Tibial artery (tissue), 4 donors: Measurements from ENCODE around the gene IGDCC3.

Source experiments
- DNase-seq, 2 donors: peaks; one replicate each; pipeline ENCODE4 v3.0.0-alpha.2; 2019
- H3K27ac ChIP-seq, 2 donors: fragments of 200-600 bp; sonication (generic) in 1 of 2; 1 replicate in 1 of 2; 2 replicates in 1 of 2; pipeline ENCODE4 v1.5.1; 2018 to 2019; ENCODE audit warnings: mild to moderate bottlenecking in 1 of 2
- H3K27me3 ChIP-seq, 2 donors: fragments of 200-600 bp; sonication (generic) in 1 of 2; one replicate each; pipeline versions ENCODE4 v1.5.1 to v1.6.0; 2016 to 2019
- H3K36me3 ChIP-seq, 3 donors: fragments of 200-600 bp; sonication (generic) in 2 of 3; one replicate each; pipeline ENCODE4 v1.5.1; 2016 to 2019; ENCODE audit warnings: mild to moderate bottlenecking in 2 of 3
- H3K4me1 ChIP-seq, 4 donors: fragments of 200-600 bp; sonication (generic) in 2 of 4; 1 replicate in 3 of 4; 2 replicates in 1 of 4; pipeline ENCODE4 v1.5.1; 2016 to 2019
- H3K4me3 ChIP-seq, 2 donors: fragments of 200-600 bp; sonication (generic) in 1 of 2; 1 replicate in 1 of 2; 2 replicates in 1 of 2; pipeline ENCODE4 v1.5.1; 2018 to 2019; ENCODE audit warnings: mild to moderate bottlenecking in 2 of 2
- H3K9me3 ChIP-seq, 3 donors: fragments of 200-600 bp; sonication (generic) in 1 of 3; one replicate each; pipeline ENCODE4 v1.5.1; 2016 to 2019
- CTCF ChIP-seq, 2 experiments: fragments of 200-600 bp in 1 of 2; fragments of 450-650 bp in 1 of 2; IDR thresholded peaks; one replicate each; pipeline ENCODE4 v1.5.1; 2017 to 2019; ENCODE audit warnings: antibody characterized with exemption in 2 of 2, mild to moderate bottlenecking in 1 of 2, moderate library complexity in 1 of 2
- intact Hi-C: fragments of 100-400 bp; cut with DNase I; formaldehyde crosslinking; loops from one replicate; pipeline ENCODE4 v1.15.0; 2023; ENCODE audit warnings: low total_unique reads

IGDCC3 gene

GRCh38 chr15:65306551-65306950 lies 71.3 kb downstream of the IGDCC3 start:
- no peaks in the 10 kb centered on the region for H3K27me3 ChIP-seq
- TF ChIP-seq CTCF (IDR thresholded peaks at IDR 0.05): no peak
- H3K36me3 ChIP-seq: no peaks in the 10 kb centered on the region
- intact Hi-C loops: loop anchor here (10.0 kb wide), 1 partner anchor 272 kb away; no protein-coding TSS in a partner anchor
- no peaks in the 10 kb centered on the region for H3K9me3 ChIP-seq
- H3K4me3 ChIP-seq: no peak overlapping the region
- no peak overlapping the region for H3K27ac ChIP-seq
- no peak for DNase-seq
- H3K4me1 ChIP-seq: peaks cover 0 to 14% (median 4%) of the 10 kb centered on the region in 4 donors

- intact Hi-C loops: loop anchor here (10.0 kb wide), 1 partner anchor 271 kb away; no protein-coding TSS in a partner anchor
- DNase-seq: no peak
- no peak for TF ChIP-seq CTCF (IDR thresholded peaks at IDR 0.05)
- Histone ChIP-seq H3K4me3 (no peak overlapping the region), H3K27ac (no peak overlapping the region), H3K9me3 (no peaks in the 10 kb centered on the region), H3K27me3 (no peaks in the 10 kb centered on the region), H3K4me1 (peaks cover 0 to 14% (median 4%) of the 10 kb centered on the region in 4 donors), H3K36me3 (no peaks in the 10 kb centered on the region)
These were observed 72.0 kb downstream of the IGDCC3 start for GRCh38 chr15:65305776-65306175.

DNA sequence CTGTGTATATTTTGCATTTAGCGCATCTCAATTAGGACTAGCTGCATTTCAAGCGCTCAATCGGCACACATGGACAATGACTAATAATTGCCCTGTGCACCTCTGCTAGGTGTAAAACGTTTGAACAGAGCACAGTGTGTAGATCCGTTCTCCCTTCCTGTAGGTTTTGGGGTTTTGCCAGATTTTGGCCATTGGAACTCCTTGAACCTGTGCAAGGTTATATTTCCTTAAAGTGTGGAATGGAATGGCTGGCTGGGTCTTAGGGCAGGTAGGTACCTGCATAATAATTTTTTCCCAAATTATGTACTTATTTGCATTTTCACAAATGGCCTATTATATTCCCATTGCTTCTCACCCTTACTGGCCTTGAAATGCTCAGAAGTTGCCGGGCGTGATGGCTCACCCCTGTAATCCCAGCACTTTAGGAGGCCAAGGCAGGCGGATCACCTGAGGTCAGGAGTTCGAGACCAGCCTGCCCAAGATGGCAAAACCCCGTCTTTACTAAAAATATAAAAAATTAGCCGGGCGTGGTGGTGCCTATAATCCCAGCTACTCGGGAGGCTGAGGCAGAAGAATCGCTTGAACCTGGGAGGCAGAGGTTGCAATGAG lies 72.5 kb downstream of the IGDCC3 start:
- Histone ChIP-seq H3K36me3 (no peaks in the 10 kb centered on the region), H3K4me1 (peaks cover 0 to 14% (median 4%) of the 10 kb centered on the region in 4 donors), H3K27me3 (no peaks in the 10 kb centered on the region), H3K9me3 (no peaks in the 10 kb centered on the region), H3K4me3 (peak overlapping the region; percentile 56 to 70), H3K27ac (peak overlapping the region; percentile 80 to 85)
- DNase-seq: no peak
- TF ChIP-seq CTCF (IDR thresholded peaks at IDR 0.05): no peak
- intact Hi-C loops: loop anchor here (10.0 kb wide), 1 partner anchor 270 kb away; no protein-coding TSS in a partner anchor

GRCh38 chr15:65304381-65305149 lies 73.2 kb downstream of the IGDCC3 start, which contains the start of gene RNU5B-1:
RNU5B-1 (plus strand) TSS chr15:65304677.
- Histone ChIP-seq H3K4me3 (peak within 1 kb of the TSS; percentile 56 to 70), H3K27me3 (no peaks in the 10 kb centered on the region), H3K36me3 (no peaks in the 10 kb centered on the region), H3K4me1 (peaks cover 0 to 14% (median 4%) of the 10 kb centered on the region in 4 donors), H3K9me3 (no peaks in the 10 kb centered on the region), H3K27ac (peak within 1 kb of the TSS; percentile 80 to 85)
- peak; percentile 68 to 87 for DNase-seq
- intact Hi-C loops: loop anchor here (10.0 kb wide), 1 partner anchor 270 kb away; no protein-coding TSS in a partner anchor
- peak; percentile 78 to 86 for TF ChIP-seq CTCF (IDR thresholded peaks at IDR 0.05)

DNA sequence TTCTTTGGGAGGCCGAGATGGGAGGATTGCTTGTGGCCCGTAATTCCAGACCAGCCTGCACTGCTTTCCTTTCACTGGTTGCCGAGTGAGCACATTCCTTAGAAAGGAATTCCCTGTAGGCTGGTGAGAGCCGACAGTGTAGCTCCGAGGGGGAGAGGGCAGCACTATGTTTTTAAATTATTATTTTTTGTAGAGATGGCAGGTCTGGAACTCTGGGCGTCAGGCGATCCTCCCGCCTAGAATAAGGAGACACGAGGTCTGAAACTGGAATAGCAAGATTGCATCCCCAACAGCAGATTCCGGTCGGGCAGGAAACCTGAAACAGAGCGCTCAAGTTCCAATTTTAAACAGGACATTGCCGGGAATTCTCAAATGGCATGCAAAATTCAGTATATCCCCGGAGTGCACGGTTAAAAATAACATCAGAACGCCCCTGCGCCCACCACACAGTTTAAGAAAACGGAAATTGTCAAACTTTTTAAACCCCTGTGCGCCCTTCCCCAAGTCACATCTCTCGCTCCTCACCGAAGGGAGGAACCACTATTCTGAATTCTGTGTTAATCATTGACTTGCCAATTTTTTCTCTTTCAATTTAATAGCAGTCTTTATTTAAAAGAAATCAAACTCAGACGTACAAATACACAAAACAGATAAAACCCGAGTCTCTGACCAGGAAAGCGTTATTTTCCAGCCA lies 74.0 kb downstream of the IGDCC3 start:
- Histone ChIP-seq H3K36me3 (no peaks in the 10 kb centered on the region), H3K9me3 (no peaks in the 10 kb centered on the region), H3K4me3 (peak overlapping the region; percentile 56 to 70), H3K4me1 (peaks cover 0 to 14% (median 4%) of the 10 kb centered on the region in 4 donors), H3K27me3 (no peaks in the 10 kb centered on the region), H3K27ac (peak overlapping the region; percentile 80 to 85)
- intact Hi-C loops: loop anchor here (10.0 kb wide), 1 partner anchor 269 kb away; no protein-coding TSS in a partner anchor
- TF ChIP-seq CTCF (IDR thresholded peaks at IDR 0.05): no peak
- peak in 1 of 2 donors; percentile 54 for DNase-seq
